LNCaP clone FGC (cell line): ENCODE data around the gene SYDE1.
"Not testable (repeated sequence)": the region's sequence is repeated elsewhere in the genome, so short reads cannot be mapped to it uniquely, and the experiment has no call there.

Experiments used
- DNase-seq: peaks from one replicate; pipeline ENCODE4 v3.0.0-alpha.2; 2011; ENCODE audit warnings: low read depth
- H3K4me3 ChIP-seq: 2 replicates; pipeline ENCODE4 v1.5.1; 2011; ENCODE audit warnings: mild to moderate bottlenecking, low read depth, low read length, control low read depth
- CTCF ChIP-seq: IDR thresholded peaks from 2 replicates; pipeline ENCODE4 v1.5.1; 2012; ENCODE audit warnings: mild to moderate bottlenecking; ENCODE audit not compliant: control insufficient read depth, insufficient read depth; ENCODE audit errors: extremely low read depth

The SYDE1 gene

GRCh38 chr19:15107061-15108010, at the start of gene SYDE1:
Gene SYDE1 (plus strand): TSS chr19:15107401. CDS start chr19:15107434, 33 bp downstream.
- DNase-seq, result no peak
- H3K4me3 ChIP-seq, result peak within 1 kb of the TSS; percentile 37
- TF ChIP-seq CTCF, result no peak

- no peak overlapping the region for H3K4me3 ChIP-seq
- TF ChIP-seq CTCF, result no peak
- DNase-seq, result no peak
These were observed 45.2 kb upstream of the SYDE1 start for GRCh38 chr19:15062036-15062435.

- not testable (repeated sequence) for H3K4me3 ChIP-seq, DNase-seq
These were observed 36.8 kb upstream of the SYDE1 start for GRCh38 chr19:15070386-15070785.

GRCh38 chr19:15072930-15073647, 34.1 kb upstream of the SYDE1 start:
- peak; percentile 19 for DNase-seq
- H3K4me3 ChIP-seq, result no peak overlapping the region
- TF ChIP-seq CTCF, result no peak

- no peak for TF ChIP-seq CTCF
- no peak for DNase-seq
- H3K4me3 ChIP-seq, result no peak overlapping the region
These were observed 32.8 kb upstream of the SYDE1 start for GRCh38 chr19:15074371-15074770.

- DNase-seq, result no peak
- no peak overlapping the region for H3K4me3 ChIP-seq
- no peak for TF ChIP-seq CTCF
These were observed 31.4 kb upstream of the SYDE1 start for GRCh38 chr19:15075806-15076205.

GRCh38 chr19:15080002-15080401, 27.2 kb upstream of the SYDE1 start:
- not testable (repeated sequence) for DNase-seq, H3K4me3 ChIP-seq
